A673 (cell line): ENCODE results near the gene ERN2. TPM values are rescaled to one million over a fixed set of nuclear protein-coding genes. Genes with fewer than 3 reads are reported as not detected.

Source experiments
- BruUV-seq: library from RNA; stranded (reverse); fragments of 400-500 nt; replicated peaks from 2 replicates; lab custom pipeline; 2021; lab: Mats Ljungman, UMichigan
- CTCF ChIA-PET: fragments of 300-600 bp; sonication (Branson Sonifier 250); formaldehyde crosslinking; loops from one replicate; lab custom pipeline; 2022; ENCODE audit warnings: antibody characterized with exemption; lab: Charles Lee
- POLR2A ChIA-PET: fragments of 300-600 bp; sonication (Branson Sonifier 250); formaldehyde crosslinking; loops from one replicate; lab custom pipeline; 2022; ENCODE audit warnings: antibody characterized with exemption; ENCODE audit not compliant: low non-redundant PET; lab: Charles Lee
- DNase-seq: peaks from one replicate; pipeline ENCODE4 v3.0.0-alpha.2; 2015; ENCODE audit warnings: low spot score
- H3K27ac ChIP-seq: fragments of 200-600 bp; sonication (generic); 2 replicates; pipeline ENCODE4 v1.5.1; 2016; ENCODE audit warnings: mixed run types, low read depth, mild to moderate bottlenecking, mixed read lengths, antibody characterized with exemption, low read length; ENCODE audit not compliant: poor library complexity, severe bottlenecking
- H3K27me3 ChIP-seq: fragments of 200-600 bp; sonication (generic); replicated peaks from 2 replicates; pipeline ENCODE4 v1.6.1; 2017; ENCODE audit warnings: mixed run types, low read depth, mild to moderate bottlenecking, mixed read lengths, antibody characterized with exemption, low read length; ENCODE audit not compliant: insufficient read depth, poor library complexity
- H3K36me3 ChIP-seq: fragments of 200-600 bp; sonication (generic); 2 replicates; pipeline ENCODE4 v1.6.1; 2016; ENCODE audit warnings: mixed run types, mild to moderate bottlenecking, mixed read lengths, antibody characterized with exemption, low read length; ENCODE audit not compliant: insufficient read depth, poor library complexity, severe bottlenecking
- H3K4me1 ChIP-seq: fragments of 200-600 bp; sonication (generic); 2 replicates; pipeline ENCODE4 v1.6.1; 2017; ENCODE audit warnings: mixed run types, mild to moderate bottlenecking, mixed read lengths, antibody characterized with exemption, low read length; ENCODE audit not compliant: insufficient read depth, poor library complexity, severe bottlenecking
- H3K4me3 ChIP-seq: fragments of 200-600 bp; sonication (generic); 2 replicates; pipeline ENCODE4 v1.5.1; 2016; ENCODE audit warnings: low read depth, mixed run types, mild to moderate bottlenecking, mixed read lengths, low read length; ENCODE audit not compliant: poor library complexity, severe bottlenecking
- H3K9me3 ChIP-seq: fragments of 200-600 bp; sonication (generic); 2 replicates; pipeline ENCODE4 v1.6.1; 2016; ENCODE audit warnings: mixed run types, low read depth, mild to moderate bottlenecking, mixed read lengths, antibody characterized with exemption, low read length; ENCODE audit not compliant: poor library complexity, severe bottlenecking
- CTCF ChIP-seq: fragments of 300-800, 200-600 bp; sonication (generic); conservative IDR thresholded peaks from 2 replicates; pipeline ENCODE4 v1.5.1; 2017; ENCODE audit warnings: low read depth, mild to moderate bottlenecking, antibody characterized with exemption, low read length, moderate library complexity, mixed read lengths
- EZH2 ChIP-seq: fragments of 200-600 bp; sonication (generic); IDR thresholded peaks from 2 replicates; pipeline ENCODE4 v1.6.1; 2017; ENCODE audit warnings: borderline replicate concordance, low read depth, mild to moderate bottlenecking, mixed read lengths, antibody characterized with exemption, low read length; ENCODE audit not compliant: poor library complexity, severe bottlenecking
- intact Hi-C: fragments of 100-400 bp; cut with micrococcal nuclease; formaldehyde crosslinking; loops from one replicate; pipeline ENCODE4 v1.10.0; 2022; ENCODE audit not compliant: unreplicated experiment
- total RNA-seq: library from RNA; stranded (reverse); gene quantifications from 2 replicates; pipeline ENCODE4 v1.2.3, GENCODE V29; 2021

The ERN2 gene
- total RNA-seq, 1 experiment from 2014 or later = not detected

- DNase-seq = no peak
- Histone ChIP-seq H3K27me3 (no peaks in the 10 kb centered on the region), H3K9me3 (no peaks in the 10 kb centered on the region), H3K36me3 (peaks cover 47% of the 10 kb centered on the region), H3K27ac (no peak overlapping the region), H3K4me1 (no peaks in the 10 kb centered on the region), H3K4me3 (no peak overlapping the region)
- ChIA-PET CTCF (no interaction called here), POLR2A (no interaction called here)
- TF ChIP-seq EZH2 (no peak), CTCF (no peak)
- intact Hi-C loops = no loop called here
- BruUV-seq = no TSS peak
These were observed 42.8 kb downstream of the ERN2 start for GRCh38 chr16:23670137-23670776.

- Histone ChIP-seq H3K9me3 (no peaks in the 10 kb centered on the region), H3K27ac (no peak overlapping the region), H3K27me3 (no peaks in the 10 kb centered on the region), H3K36me3 (peaks cover 61% of the 10 kb centered on the region), H3K4me3 (no peak overlapping the region), H3K4me1 (no peaks in the 10 kb centered on the region)
- no peak for DNase-seq
- ChIA-PET CTCF (no interaction called here), POLR2A (interaction anchor here (0.6 kb wide), 1 partner anchor 83 kb away, joined by 10 read pairs; no protein-coding TSS in a partner anchor)
- BruUV-seq = no TSS peak
- TF ChIP-seq CTCF (no peak), EZH2 (no peak)
- intact Hi-C loops = no loop called here
These were observed 44.1 kb downstream of the ERN2 start for GRCh38 chr16:23668873-23669272.

- BruUV-seq = no TSS peak
These were observed 44.8 kb downstream of the ERN2 start for GRCh38 chr16:23668225-23668624.

More at GRCh38 chr16:23668225-23668624, 44.8 kb downstream of the ERN2 start:
- Histone ChIP-seq H3K9me3 (no peaks in the 10 kb centered on the region), H3K4me3 (no peak overlapping the region), H3K36me3 (peaks cover 65% of the 10 kb centered on the region), H3K27me3 (no peaks in the 10 kb centered on the region), H3K27ac (no peak overlapping the region), H3K4me1 (no peaks in the 10 kb centered on the region)
- DNase-seq = no peak
- TF ChIP-seq CTCF (no peak), EZH2 (no peak)
- ChIA-PET CTCF (no interaction called here), POLR2A (no interaction called here)
- intact Hi-C loops = no loop called here
